SK-N-SH (cell line): Measurements from ENCODE around the gene MAPK1.

Source experiments
- CHD2 ChIP-seq: fragments of 150-350 bp; IDR thresholded peaks from 2 replicates; pipeline ENCODE4 v1.6.1; 2018; ENCODE audit warnings: low read length; ENCODE audit not compliant: partially characterized antibody
- MAX ChIP-seq: IDR thresholded peaks from 2 replicates; pipeline ENCODE4 v1.4.0; 2012; ENCODE audit warnings: low read depth
- MXI1 ChIP-seq: IDR thresholded peaks from 2 replicates; pipeline ENCODE4 v1.6.1; 2012; ENCODE audit warnings: mild to moderate bottlenecking, low read depth, low read length, improper control_type of control experiment
- RAD21 ChIP-seq: IDR thresholded peaks from 2 replicates; pipeline ENCODE4 v1.6.1; 2012; ENCODE audit warnings: mild to moderate bottlenecking, low read length
- RCOR1 ChIP-seq: fragments of 150-350 bp; IDR thresholded peaks from 2 replicates; pipeline ENCODE4 v1.6.1; 2017; ENCODE audit warnings: antibody characterized with exemption, low read length
- REST ChIP-seq: IDR thresholded peaks from 2 replicates; pipeline ENCODE4 v1.6.1; 2012; ENCODE audit warnings: mild to moderate bottlenecking, low read depth, low read length, moderate library complexity
- USF1 ChIP-seq: IDR thresholded peaks from 2 replicates; pipeline ENCODE4 v1.4.0; 2012; ENCODE audit warnings: low read depth, borderline replicate concordance
- TF ChIP-seq, protein P1 (sequence below): fragments of 200-600 bp; sonication (generic); IDR thresholded peaks from 2 replicates; pipeline ENCODE4 v1.6.1; 2017; ENCODE audit warnings: antibody characterized with exemption, mild to moderate bottlenecking, moderate library complexity
- TF ChIP-seq, protein P2 (sequence below): fragments of 150-350 bp; IDR thresholded peaks from 2 replicates; pipeline ENCODE4 v1.6.1; 2017; ENCODE audit warnings: antibody characterized with exemption, low read length, low read depth, borderline replicate concordance

DNA sequence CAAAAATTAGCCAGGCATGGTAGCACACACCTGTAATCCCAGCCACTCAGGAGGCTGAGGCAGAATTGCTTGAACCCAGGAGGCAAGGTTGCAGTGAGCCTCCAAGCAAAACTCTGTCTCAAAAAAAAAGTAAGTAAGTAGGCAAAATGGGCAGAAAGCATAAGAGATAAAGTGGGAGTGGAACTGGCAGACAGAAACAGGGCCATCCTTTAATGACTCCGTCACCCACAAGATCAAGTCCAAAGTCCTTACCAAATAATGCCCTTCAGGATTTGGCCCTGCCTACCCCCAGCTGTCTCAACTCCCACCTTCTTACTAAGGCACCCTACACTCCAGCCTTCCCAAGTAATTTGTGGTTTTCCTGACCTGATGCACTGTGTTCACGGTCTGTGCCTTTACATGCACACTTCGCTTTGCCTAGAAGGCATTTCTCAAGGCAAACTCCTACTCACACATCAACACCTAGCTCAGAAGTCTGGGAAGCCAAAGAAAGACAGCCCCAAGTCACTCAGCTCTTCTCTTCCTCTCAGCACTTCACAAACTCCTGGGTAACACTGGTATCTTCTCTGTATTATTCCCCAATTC lies 6.1 kb downstream of the MAPK1 start:
- TF ChIP-seq MXI1 (no peak), CHD2 (no peak), REST (no peak), MAX (no peak), USF1 (no peak), RCOR1 (no peak), RAD21 (no peak)
- TF ChIP-seq, protein P1, sequence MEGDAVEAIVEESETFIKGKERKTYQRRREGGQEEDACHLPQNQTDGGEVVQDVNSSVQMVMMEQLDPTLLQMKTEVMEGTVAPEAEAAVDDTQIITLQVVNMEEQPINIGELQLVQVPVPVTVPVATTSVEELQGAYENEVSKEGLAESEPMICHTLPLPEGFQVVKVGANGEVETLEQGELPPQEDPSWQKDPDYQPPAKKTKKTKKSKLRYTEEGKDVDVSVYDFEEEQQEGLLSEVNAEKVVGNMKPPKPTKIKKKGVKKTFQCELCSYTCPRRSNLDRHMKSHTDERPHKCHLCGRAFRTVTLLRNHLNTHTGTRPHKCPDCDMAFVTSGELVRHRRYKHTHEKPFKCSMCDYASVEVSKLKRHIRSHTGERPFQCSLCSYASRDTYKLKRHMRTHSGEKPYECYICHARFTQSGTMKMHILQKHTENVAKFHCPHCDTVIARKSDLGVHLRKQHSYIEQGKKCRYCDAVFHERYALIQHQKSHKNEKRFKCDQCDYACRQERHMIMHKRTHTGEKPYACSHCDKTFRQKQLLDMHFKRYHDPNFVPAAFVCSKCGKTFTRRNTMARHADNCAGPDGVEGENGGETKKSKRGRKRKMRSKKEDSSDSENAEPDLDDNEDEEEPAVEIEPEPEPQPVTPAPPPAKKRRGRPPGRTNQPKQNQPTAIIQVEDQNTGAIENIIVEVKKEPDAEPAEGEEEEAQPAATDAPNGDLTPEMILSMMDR: no peak
- TF ChIP-seq, protein P2, sequence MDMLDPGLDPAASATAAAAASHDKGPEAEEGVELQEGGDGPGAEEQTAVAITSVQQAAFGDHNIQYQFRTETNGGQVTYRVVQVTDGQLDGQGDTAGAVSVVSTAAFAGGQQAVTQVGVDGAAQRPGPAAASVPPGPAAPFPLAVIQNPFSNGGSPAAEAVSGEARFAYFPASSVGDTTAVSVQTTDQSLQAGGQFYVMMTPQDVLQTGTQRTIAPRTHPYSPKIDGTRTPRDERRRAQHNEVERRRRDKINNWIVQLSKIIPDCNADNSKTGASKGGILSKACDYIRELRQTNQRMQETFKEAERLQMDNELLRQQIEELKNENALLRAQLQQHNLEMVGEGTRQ: no peak
